ENCODE data around the gene RFX7.

RFX7 gene

GRCh38 chr15:56049577-56049976 is 194.1 kb downstream of the RFX7 start:
- H3K9ac ChIP-seq (ENCODE audit: low read length), result no peak overlapping the region
- no peaks in the 10 kb centered on the region for H4K20me1 ChIP-seq (ENCODE audit: low read depth, low read length)
- no peaks in the 10 kb centered on the region for H3K36me3 ChIP-seq (ENCODE audit: low read length)
- no peak overlapping the region for H3K4me3 ChIP-seq (ENCODE audit: insufficient read depth, low read length, poor library complexity, severe bottlenecking)
- no peak overlapping the region for H2AFZ ChIP-seq (ENCODE audit: low read depth, low read length, severe bottlenecking)
- no peaks in the 10 kb centered on the region for H3F3A ChIP-seq (ENCODE audit: insufficient read depth)
- H3K27me3 ChIP-seq (ENCODE audit: low read length), result no peaks in the 10 kb centered on the region
- H3K79me2 ChIP-seq (ENCODE audit: insufficient read depth, low read length), result no peaks in the 10 kb centered on the region
- H3K4me2 ChIP-seq (ENCODE audit: low read depth, low read length, poor library complexity, severe bottlenecking), result no peak overlapping the region
- H3K9me3 ChIP-seq (ENCODE audit: insufficient read depth, low read length), result no peaks in the 10 kb centered on the region
- no peak for TF ChIP-seq CTCF (IDR thresholded peaks at IDR 0.05; ENCODE audit: insufficient read depth, low read length, poor library complexity, severe bottlenecking)
- no peak for TF ChIP-seq EZH2phosphoT487 (conservative IDR thresholded peaks at IDR 0.05; ENCODE audit: low read length)
- H3K27ac ChIP-seq (ENCODE audit: low read depth, low read length), result no peak overlapping the region
- no peaks in the 10 kb centered on the region for H3K9me2 ChIP-seq (replicated peaks; ENCODE audit: insufficient read depth, low read length)

- Histone ChIP-seq H3K9ac (ENCODE audit: low read length) (no peak overlapping the region), H3K27me3 (ENCODE audit: low read length) (no peaks in the 10 kb centered on the region), H4K20me1 (ENCODE audit: low read depth, low read length) (no peaks in the 10 kb centered on the region), H3K9me3 (ENCODE audit: insufficient read depth, low read length) (no peaks in the 10 kb centered on the region), H3K4me2 (ENCODE audit: low read depth, low read length, poor library complexity, severe bottlenecking) (no peak overlapping the region), H3K27ac (ENCODE audit: low read depth, low read length) (no peak overlapping the region), H3K4me3 (ENCODE audit: insufficient read depth, low read length, poor library complexity, severe bottlenecking) (no peak overlapping the region), H3K9me2 (replicated peaks; ENCODE audit: insufficient read depth, low read length) (no peaks in the 10 kb centered on the region), H3F3A (ENCODE audit: insufficient read depth) (no peaks in the 10 kb centered on the region), H3K79me2 (ENCODE audit: insufficient read depth, low read length) (no peaks in the 10 kb centered on the region), H3K36me3 (ENCODE audit: low read length) (no peaks in the 10 kb centered on the region), H2AFZ (ENCODE audit: low read depth, low read length, severe bottlenecking) (no peak overlapping the region)
- no peak for TF ChIP-seq EZH2phosphoT487 (conservative IDR thresholded peaks at IDR 0.05; ENCODE audit: low read length)
- TF ChIP-seq CTCF (IDR thresholded peaks at IDR 0.05; ENCODE audit: insufficient read depth, low read length, poor library complexity, severe bottlenecking), result no peak
Observed at GRCh38 chr15:56047354-56047753, 196.3 kb downstream of the RFX7 start.

GRCh38 chr15:56045068-56045748 is 198.5 kb downstream of the RFX7 start:
- Histone ChIP-seq H3K27ac (ENCODE audit: low read depth, low read length) (no peak overlapping the region), H3K79me2 (ENCODE audit: insufficient read depth, low read length) (no peaks in the 10 kb centered on the region), H3K27me3 (ENCODE audit: low read length) (no peaks in the 10 kb centered on the region), H3K4me3 (ENCODE audit: insufficient read depth, low read length, poor library complexity, severe bottlenecking) (no peak overlapping the region), H4K20me1 (ENCODE audit: low read depth, low read length) (no peaks in the 10 kb centered on the region), H3K36me3 (ENCODE audit: low read length) (no peaks in the 10 kb centered on the region), H3K9me3 (ENCODE audit: insufficient read depth, low read length) (no peaks in the 10 kb centered on the region), H2AFZ (ENCODE audit: low read depth, low read length, severe bottlenecking) (no peak overlapping the region), H3K9ac (ENCODE audit: low read length) (no peak overlapping the region), H3K4me2 (ENCODE audit: low read depth, low read length, poor library complexity, severe bottlenecking) (no peak overlapping the region), H3K9me2 (replicated peaks; ENCODE audit: insufficient read depth, low read length) (no peaks in the 10 kb centered on the region), H3F3A (ENCODE audit: insufficient read depth) (no peaks in the 10 kb centered on the region)
- no peak for TF ChIP-seq CTCF (IDR thresholded peaks at IDR 0.05; ENCODE audit: insufficient read depth, low read length, poor library complexity, severe bottlenecking)
- TF ChIP-seq EZH2phosphoT487 (conservative IDR thresholded peaks at IDR 0.05; ENCODE audit: low read length), result no peak

Data from SU-DHL-6 (cell line).